Naive thymus-derived CD4-positive, alpha-beta T cell (primary cell): Measurements from ENCODE around the gene LYPD6. TPM values are rescaled to one million over a fixed set of nuclear protein-coding genes. Genes with fewer than 3 reads are reported as not detected.

ENCODE experiments used
- ATAC-seq: fragments of 150-1000 bp; cut with Tn5 transposase; 2 replicates; pipeline ENCODE4 v1.10.0; 2021; ENCODE audit warnings: mild to moderate bottlenecking, moderate library complexity
- CTCF ChIA-PET: fragments of 350-600 bp; sonication (Branson Sonifier 250); formaldehyde crosslinking; loops from one replicate; lab custom pipeline; 2021; ENCODE audit warnings: antibody characterized with exemption; lab: Charles Lee
- POLR2A ChIA-PET: fragments of 350-600 bp; sonication (Branson Sonifier 250); formaldehyde crosslinking; loops from one replicate; lab custom pipeline; 2021; ENCODE audit warnings: antibody characterized with exemption, inconsistent platforms; lab: Charles Lee
- DNase-seq, 9 donors: peaks; one replicate each; pipeline versions ENCODE4 v3.0.0 to v3.0.0-alpha.2; 2020 to 2022; ENCODE audit warnings: mixed read lengths in 1 of 9
- H3K27ac ChIP-seq: one replicate; pipeline ENCODE4 v1.7.0; 2013; ENCODE audit warnings: mild to moderate bottlenecking, low read depth, low read length, moderate library complexity
- H3K27me3 ChIP-seq, 2 donors: one replicate each; pipeline ENCODE4 v1.7.0; 2013; ENCODE audit warnings: low read length in 2 of 2, mild to moderate bottlenecking in 2 of 2, moderate library complexity in 2 of 2; ENCODE audit not compliant: control insufficient read depth in 2 of 2, insufficient read depth in 2 of 2
- H3K36me3 ChIP-seq, 3 experiments: 1 replicate in 2 of 3; 2 replicates in 1 of 3; pipeline ENCODE4 v1.7.0; 2013; ENCODE audit warnings: low read length in 3 of 3, mild to moderate bottlenecking in 3 of 3, moderate library complexity in 1 of 3; ENCODE audit not compliant: insufficient read depth in 3 of 3, control insufficient read depth in 2 of 3
- H3K4me1 ChIP-seq, 2 donors: one replicate each; pipeline ENCODE4 v1.7.0; 2013; ENCODE audit warnings: low read length in 2 of 2, mild to moderate bottlenecking in 2 of 2, moderate library complexity in 1 of 2; ENCODE audit not compliant: control insufficient read depth in 2 of 2, insufficient read depth in 2 of 2
- H3K4me3 ChIP-seq: 2 replicates; pipeline ENCODE4 v1.7.0; 2013; ENCODE audit warnings: mild to moderate bottlenecking, low read length
- H3K9me3 ChIP-seq, 3 experiments: 1 replicate in 2 of 3; 2 replicates in 1 of 3; pipeline ENCODE4 v1.7.0; 2013; ENCODE audit warnings: low read length in 3 of 3; ENCODE audit not compliant: control insufficient read depth in 2 of 3
- H3K27ac Mint-ChIP-seq, 9 donors: one replicate each; pipeline ENCODE4 v1.8.0; 2020 to 2022; ENCODE audit warnings: mixed read lengths in 9 of 9, mild to moderate bottlenecking in 8 of 9, moderate library complexity in 5 of 9, inconsistent platforms in 2 of 9
- H3K27me3 Mint-ChIP-seq, 5 donors: one replicate each; pipeline ENCODE4 v1.8.0; 2021 to 2022; ENCODE audit warnings: mixed read lengths in 5 of 5, mild to moderate bottlenecking in 1 of 5
- H3K36me3 Mint-ChIP-seq, 5 donors: one replicate each; pipeline ENCODE4 v1.8.0; 2020 to 2022; ENCODE audit warnings: mixed read lengths in 5 of 5, mild to moderate bottlenecking in 3 of 5, inconsistent platforms in 1 of 5
- H3K4me1 Mint-ChIP-seq, 7 donors: one replicate each; pipeline ENCODE4 v1.8.0; 2020 to 2022; ENCODE audit warnings: mixed read lengths in 7 of 7, mild to moderate bottlenecking in 3 of 7, inconsistent platforms in 1 of 7
- H3K4me3 Mint-ChIP-seq, 10 donors: one replicate each; pipeline ENCODE4 v1.8.0; 2020 to 2022; ENCODE audit warnings: mild to moderate bottlenecking in 10 of 10, mixed read lengths in 10 of 10, moderate library complexity in 6 of 10, inconsistent platforms in 2 of 10
- H3K9me3 Mint-ChIP-seq, 11 donors: one replicate each; pipeline ENCODE4 v1.8.0; 2020 to 2022; ENCODE audit warnings: mixed read lengths in 11 of 11, mild to moderate bottlenecking in 4 of 11, inconsistent platforms in 1 of 11, moderate library complexity in 1 of 11
- intact Hi-C, 2 donors: fragments of 100-400 bp; cut with micrococcal nuclease; formaldehyde crosslinking; loops; one replicate each; pipeline ENCODE4 v1.15.1; 2023
- polyA plus RNA-seq, 2 donors: library from polyadenylated mRNA; unstranded; fragments of 300-500 nt; fragmentation: Illumina TruSeq; gene quantifications; one replicate each; pipeline ENCODE4 v1.2.3, GENCODE V29; 2021
- total RNA-seq, 6 experiments: library from RNA in 5 of 6; stranded (reverse) in 5 of 6; gene quantifications; 1 replicate in 5 of 6; 2 replicates in 1 of 6; pipeline ENCODE4 v1.2.3 and lab custom pipeline; 2021 to 2026

Gene LYPD6
- total and polyA plus RNA-seq, 7 experiments from 2014 or later = not detected

DNA sequence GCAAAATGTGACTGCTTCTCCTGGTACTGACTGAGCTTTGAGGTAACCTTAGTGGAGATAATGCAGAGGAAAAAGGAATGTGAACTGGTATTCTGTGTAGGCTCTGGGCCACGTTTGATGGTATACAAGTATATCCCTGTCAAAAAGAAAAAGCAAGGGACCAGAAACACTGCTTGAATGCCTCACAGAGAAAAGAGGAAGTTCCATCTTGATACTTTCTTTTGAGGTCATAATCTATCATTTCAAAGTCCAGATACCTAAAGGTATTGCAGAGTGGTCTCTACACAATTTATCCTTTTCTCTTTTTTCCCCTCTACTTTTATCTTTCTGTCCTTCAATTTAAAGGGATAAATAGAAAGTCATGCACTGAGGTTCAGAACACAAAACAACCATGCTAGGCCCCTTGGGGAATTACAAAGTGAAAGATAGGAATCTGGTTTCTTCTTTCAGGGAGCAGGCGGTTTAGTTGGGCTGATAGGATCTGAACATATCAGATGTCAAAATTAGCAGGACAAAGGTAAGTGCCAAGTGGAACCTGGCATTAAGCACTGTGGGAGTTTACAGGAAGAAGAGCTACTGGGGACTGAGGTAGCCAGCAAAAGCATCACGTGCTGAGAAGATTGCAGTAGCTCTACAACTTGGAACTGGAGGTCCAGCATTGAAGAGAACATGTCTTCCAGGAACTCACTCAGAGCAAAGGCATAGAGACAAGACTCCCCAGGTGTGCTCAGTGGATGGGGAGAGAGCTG lies 121.2 kb downstream of the LYPD6 start:
- POLR2A ChIA-PET = no interaction called here
- H3K4me1 ChIP-seq = no peaks in the 10 kb centered on the region
- Mint-ChIP-seq H3K27ac (no peak overlapping the region), H3K27me3 (peaks cover 0 to 12% (median 2%) of the 10 kb centered on the region in 5 donors), H3K9me3 (peaks cover 0 to 9% (median 1%) of the 10 kb centered on the region in 11 donors), H3K36me3 (peaks cover 0 to 3% (median 0%) of the 10 kb centered on the region in 5 donors), H3K4me3 (no peak overlapping the region), H3K4me1 (peaks cover 0 to 6% (median 0%) of the 10 kb centered on the region in 7 donors)
- ATAC-seq = no peak
- H3K36me3 ChIP-seq = no peaks in the 10 kb centered on the region
- intact Hi-C loops = no loop called here
- no peak overlapping the region for H3K4me3 ChIP-seq
- H3K27me3 ChIP-seq = no peaks in the 10 kb centered on the region
- H3K9me3 ChIP-seq = no peaks in the 10 kb centered on the region
- CTCF ChIA-PET = no interaction called here
- DNase-seq = no peak
- H3K27ac ChIP-seq = no peak overlapping the region

DNA sequence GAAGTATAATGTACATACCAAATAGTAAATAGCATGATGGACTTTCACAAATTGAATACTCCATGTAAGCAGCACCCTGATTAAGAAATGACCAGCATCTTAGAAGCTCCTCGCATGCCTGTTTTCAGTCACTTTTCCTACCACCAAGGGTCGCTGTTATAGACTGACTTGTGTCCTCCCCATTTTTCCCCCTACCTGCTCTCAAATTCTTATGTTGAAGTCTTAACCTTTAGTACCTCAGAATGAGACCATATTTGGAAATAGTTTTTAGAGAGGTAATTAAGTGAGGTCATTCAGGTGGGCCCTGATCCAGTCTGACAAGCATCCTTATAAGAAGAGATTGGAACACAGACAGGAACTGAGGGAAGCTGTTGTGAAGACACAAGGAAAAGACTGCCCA lies 125.9 kb downstream of the LYPD6 start:
- H3K4me1 Mint-ChIP-seq = peaks cover 0 to 6% (median 0%) of the 10 kb centered on the region in 7 donors
- H3K4me3 Mint-ChIP-seq = no peak overlapping the region
- H3K27me3 ChIP-seq = no peaks in the 10 kb centered on the region
- peaks cover 2 to 18% (median 9%) of the 10 kb centered on the region in 5 donors for H3K27me3 Mint-ChIP-seq
- H3K27ac Mint-ChIP-seq = no peak overlapping the region
- no peaks in the 10 kb centered on the region for H3K4me1 ChIP-seq
- DNase-seq (no peak), ATAC-seq (no peak)
- ChIA-PET POLR2A (no interaction called here), CTCF (no interaction called here)
- peaks cover 0 to 6% (median 0%) of the 10 kb centered on the region in 3 experiments for H3K9me3 ChIP-seq
- no peak overlapping the region for H3K27ac ChIP-seq
- peaks cover 0 to 3% (median 0%) of the 10 kb centered on the region in 5 donors for H3K36me3 Mint-ChIP-seq
- H3K9me3 Mint-ChIP-seq = peaks cover 3 to 46% (median 25%) of the 10 kb centered on the region in 11 donors
- no peaks in the 10 kb centered on the region for H3K36me3 ChIP-seq
- intact Hi-C loops = no loop called here
- H3K4me3 ChIP-seq = no peak overlapping the region

DNA sequence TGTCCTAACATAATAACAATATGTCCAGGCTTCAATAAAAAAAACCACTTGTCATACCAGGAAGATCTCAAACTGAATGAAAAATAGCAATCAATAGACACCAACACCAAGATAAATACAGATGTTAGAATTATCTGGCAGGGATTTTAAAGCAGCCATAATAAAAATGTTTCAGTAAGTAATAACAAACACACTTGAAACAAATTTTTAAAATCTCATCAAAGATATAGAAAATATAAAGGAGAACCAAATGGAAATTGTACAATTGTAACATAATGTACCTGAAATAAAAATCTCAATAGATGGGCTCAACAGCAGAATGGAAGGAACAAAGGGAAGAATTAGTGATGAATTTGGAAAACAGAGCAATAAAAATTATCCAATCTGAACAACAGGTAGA lies 128.1 kb downstream of the LYPD6 start:
- no peak overlapping the region for H3K27ac ChIP-seq
- no peak overlapping the region for H3K4me3 Mint-ChIP-seq
- H3K4me3 ChIP-seq = no peak overlapping the region
- H3K9me3 Mint-ChIP-seq = peaks cover 0 to 55% (median 30%) of the 10 kb centered on the region in 11 donors
- intact Hi-C loops = no loop called here
- H3K9me3 ChIP-seq = peaks cover 0 to 9% (median 0%) of the 10 kb centered on the region in 3 experiments
- H3K4me1 Mint-ChIP-seq = peaks cover 0 to 6% (median 0%) of the 10 kb centered on the region in 7 donors
- POLR2A ChIA-PET = no interaction called here
- DNase-seq (no peak), ATAC-seq (no peak)
- peaks cover 0 to 20% (median 9%) of the 10 kb centered on the region in 5 donors for H3K27me3 Mint-ChIP-seq
- CTCF ChIA-PET = no interaction called here
- H3K36me3 Mint-ChIP-seq = no peaks in the 10 kb centered on the region
- no peak overlapping the region for H3K27ac Mint-ChIP-seq
- no peaks in the 10 kb centered on the region for H3K27me3 ChIP-seq
- no peaks in the 10 kb centered on the region for H3K4me1 ChIP-seq
- H3K36me3 ChIP-seq = no peaks in the 10 kb centered on the region

DNA sequence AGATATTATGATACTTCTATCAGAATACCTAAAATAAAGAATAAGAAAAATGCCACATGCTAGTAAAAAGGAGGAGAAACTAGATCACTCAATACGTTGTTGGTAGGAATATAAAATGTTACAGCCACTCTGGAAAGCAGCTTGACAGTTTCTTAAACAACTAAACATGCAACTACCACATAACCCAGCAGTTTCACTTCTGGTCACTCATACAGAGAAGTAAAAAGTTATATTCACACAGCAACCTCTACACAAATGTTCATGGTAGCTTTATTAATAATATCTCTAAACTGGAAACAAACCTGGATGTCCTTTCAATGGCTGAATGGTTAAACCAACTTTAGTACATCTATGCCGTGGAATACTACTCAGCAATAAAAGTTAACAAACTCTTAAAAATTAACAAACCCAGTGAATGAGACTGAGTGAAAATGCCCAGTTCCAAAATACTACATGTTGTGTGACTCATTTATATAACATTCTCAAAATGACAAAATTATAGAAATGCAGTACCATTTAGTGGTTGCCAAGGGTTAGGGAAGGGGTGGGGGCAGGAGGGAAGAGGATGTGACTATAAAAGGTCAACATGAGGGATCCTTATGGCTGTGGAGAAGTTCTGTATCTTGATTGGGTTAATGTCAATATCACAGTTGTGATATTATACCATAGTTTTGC lies 133.1 kb downstream of the LYPD6 start:
- Histone ChIP-seq H3K27ac (no peak overlapping the region), H3K4me1 (no peaks in the 10 kb centered on the region), H3K27me3 (no peaks in the 10 kb centered on the region), H3K9me3 (peaks cover 0 to 4% (median 0%) of the 10 kb centered on the region in 3 experiments), H3K4me3 (no peak overlapping the region), H3K36me3 (no peaks in the 10 kb centered on the region)
- ATAC-seq = no peak
- no peaks in the 10 kb centered on the region for H3K4me1 Mint-ChIP-seq
- intact Hi-C loops = no loop called here
- CTCF ChIA-PET = no interaction called here
- H3K27me3 Mint-ChIP-seq = peaks cover 0 to 13% (median 8%) of the 10 kb centered on the region in 5 donors
- peaks cover 0 to 30% (median 15%) of the 10 kb centered on the region in 11 donors for H3K9me3 Mint-ChIP-seq
- no peak overlapping the region for H3K4me3 Mint-ChIP-seq
- DNase-seq = no peak
- POLR2A ChIA-PET = no interaction called here
- H3K36me3 Mint-ChIP-seq = no peaks in the 10 kb centered on the region
- no peak overlapping the region for H3K27ac Mint-ChIP-seq

DNA sequence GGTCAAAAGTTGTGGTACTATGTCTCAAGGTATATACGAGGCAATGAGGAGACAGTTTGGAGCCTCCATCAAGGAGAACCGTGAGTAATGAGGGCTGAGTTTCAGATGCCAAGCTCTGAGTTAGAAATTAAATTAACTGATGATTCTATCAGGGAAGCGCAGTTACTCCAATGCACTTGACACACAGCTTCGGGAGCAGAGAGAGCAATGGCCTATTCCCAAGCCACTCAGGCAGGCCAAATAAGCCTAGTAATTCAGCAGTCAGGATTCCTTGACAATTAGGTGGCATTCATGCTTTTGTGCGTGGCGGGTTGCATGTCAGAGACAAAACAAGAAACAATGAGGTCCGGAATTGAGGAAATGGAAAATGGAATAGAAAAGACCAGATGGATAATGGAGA lies 134.0 kb downstream of the LYPD6 start:
- Histone ChIP-seq H3K27ac (no peak overlapping the region), H3K36me3 (no peaks in the 10 kb centered on the region), H3K27me3 (no peaks in the 10 kb centered on the region), H3K4me1 (no peaks in the 10 kb centered on the region), H3K4me3 (no peak overlapping the region), H3K9me3 (peaks cover 0 to 4% (median 0%) of the 10 kb centered on the region in 3 experiments)
- no peak overlapping the region for H3K27ac Mint-ChIP-seq
- H3K4me3 Mint-ChIP-seq = no peak overlapping the region
- peaks cover 0 to 6% (median 4%) of the 10 kb centered on the region in 5 donors for H3K27me3 Mint-ChIP-seq
- ATAC-seq = no peak
- intact Hi-C loops = no loop called here
- no peak for DNase-seq
- H3K36me3 Mint-ChIP-seq = no peaks in the 10 kb centered on the region
- ChIA-PET CTCF (no interaction called here), POLR2A (no interaction called here)
- H3K4me1 Mint-ChIP-seq = no peaks in the 10 kb centered on the region
- peaks cover 0 to 21% (median 7%) of the 10 kb centered on the region in 11 donors for H3K9me3 Mint-ChIP-seq

DNA sequence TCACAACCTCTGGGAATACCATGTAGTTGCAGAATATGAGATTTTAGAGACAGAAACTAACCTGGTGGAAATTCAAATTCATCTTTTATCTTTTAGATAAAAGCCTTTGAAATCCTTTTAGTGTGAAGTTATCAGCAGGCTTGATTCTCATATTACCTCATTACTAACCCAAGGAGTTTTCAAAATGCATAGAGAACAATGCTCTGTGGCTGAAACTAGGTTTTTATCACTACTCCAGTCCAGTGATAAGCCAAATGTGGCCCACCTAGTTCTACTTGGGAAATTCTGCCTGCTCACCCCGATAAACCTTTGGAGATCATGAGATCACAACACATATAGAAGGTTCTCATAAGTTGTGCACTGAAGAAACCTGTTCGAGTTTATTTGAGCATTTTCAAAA lies 135.5 kb downstream of the LYPD6 start:
- Histone ChIP-seq H3K27ac (no peak overlapping the region), H3K4me3 (no peak overlapping the region), H3K9me3 (peaks cover 0 to 4% (median 0%) of the 10 kb centered on the region in 3 experiments), H3K36me3 (no peaks in the 10 kb centered on the region), H3K4me1 (no peaks in the 10 kb centered on the region), H3K27me3 (no peaks in the 10 kb centered on the region)
- peaks cover 0 to 6% (median 0%) of the 10 kb centered on the region in 5 donors for H3K27me3 Mint-ChIP-seq
- no peaks in the 10 kb centered on the region for H3K4me1 Mint-ChIP-seq
- ChIA-PET POLR2A (no interaction called here), CTCF (no interaction called here)
- H3K9me3 Mint-ChIP-seq = peaks cover 0 to 14% (median 3%) of the 10 kb centered on the region in 11 donors
- H3K4me3 Mint-ChIP-seq = no peak overlapping the region
- no peak overlapping the region for H3K27ac Mint-ChIP-seq
- DNase-seq = no peak
- no peak for ATAC-seq
- no peaks in the 10 kb centered on the region for H3K36me3 Mint-ChIP-seq
- intact Hi-C loops = no loop called here
